HCT116 (cell line): Measurements from ENCODE around the gene SNAP47. TPM values are rescaled to one million over a fixed set of nuclear protein-coding genes. Genes with fewer than 3 reads are reported as not detected.

ENCODE experiments used
- ATAC-seq: fragments of 200-7000 bp; cut with Tn5 transposase; 2 replicates; pipeline ENCODE4 v1.9.1; 2020; ENCODE audit warnings: mild to moderate bottlenecking, moderate library complexity
- BruUV-seq: library from RNA; stranded (reverse); fragments of 400-500 nt; replicated peaks from 2 replicates; lab custom pipeline; 2021; lab: Mats Ljungman, UMichigan
- CTCF ChIA-PET: fragments of 300-600 bp; sonication (Branson Sonifier 250); formaldehyde crosslinking; loops from one replicate; lab custom pipeline; 2021; ENCODE audit warnings: antibody characterized with exemption; lab: Charles Lee
- POLR2A ChIA-PET: fragments of 300-600, 350-600 bp; sonication (Branson Sonifier 250); formaldehyde crosslinking; loops from one replicate; lab custom pipeline; 2021; ENCODE audit warnings: antibody characterized with exemption; lab: Charles Lee
- RAD21 ChIA-PET, 2 experiments: fragments of 300-600 bp; sonication (Branson Sonifier 250); formaldehyde crosslinking; loops; one replicate each; lab custom pipeline; 2023; ENCODE audit warnings: low total read pairs in 2 of 2; ENCODE audit not compliant: uncharacterized antibody in 2 of 2, unreplicated experiment in 2 of 2, low non-redundant PET in 1 of 2; lab: Charles Lee
- DNase-seq: peaks from one replicate; pipeline ENCODE4 v3.0.0-alpha.2; 2010; ENCODE audit warnings: low read depth, low spot score
- H2AFZ ChIP-seq: fragments of 200-600 bp; shearing (Covaris generic), sonication (generic); 2 replicates; pipeline ENCODE4 v1.6.1; 2017; ENCODE audit warnings: low read depth, mixed run types, mixed read lengths, antibody characterized with exemption, low read length; ENCODE audit not compliant: poor library complexity, severe bottlenecking
- H3K27ac ChIP-seq: 2 replicates; pipeline ENCODE4 v1.5.1; 2012; ENCODE audit warnings: low read depth, low read length
- H3K27me3 ChIP-seq: fragments of 200-600 bp; sonication (generic); 2 replicates; pipeline ENCODE4 v1.6.1; 2016; ENCODE audit warnings: mixed run types, low read length, mixed read lengths; ENCODE audit not compliant: insufficient read depth
- H3K36me3 ChIP-seq, 2 experiments: fragments of 200-500 bp in 1 of 2; fragments of 200-600 bp in 1 of 2; sonication (Bioruptor generic) in 1 of 2; sonication (generic) in 1 of 2; 2 replicates each; pipeline versions ENCODE4 v1.5.1 to v1.6.1; 2014 to 2016; ENCODE audit warnings: low read length in 2 of 2, inconsistent platforms in 1 of 2, mixed read lengths in 1 of 2, mixed run types in 1 of 2; ENCODE audit not compliant: insufficient read depth in 2 of 2, control insufficient read depth in 1 of 2
- H3K4me1 ChIP-seq, 2 experiments: fragments of 200-600 bp in 1 of 2; sonication (generic) in 1 of 2; 2 replicates each; pipeline versions ENCODE4 v1.5.1 to v1.6.1; 2012 to 2017; ENCODE audit warnings: low read length in 2 of 2, inconsistent platforms in 1 of 2, mild to moderate bottlenecking in 1 of 2, mixed read lengths in 1 of 2, mixed run types in 1 of 2, moderate library complexity in 1 of 2; ENCODE audit not compliant: insufficient read depth in 2 of 2, control insufficient read depth in 1 of 2
- H3K4me2 ChIP-seq: fragments of 200-600 bp; sonication (generic); 2 replicates; pipeline ENCODE4 v1.6.1; 2017; ENCODE audit warnings: mixed run types, low read length, mixed read lengths
- H3K4me3 ChIP-seq, 2 experiments: fragments of 200-600 bp in 1 of 2; sonication (generic) in 1 of 2; replicated peaks in 1 of 2; 2 replicates each; pipeline ENCODE4 v1.5.1; 2011 to 2016; ENCODE audit warnings: low read length in 2 of 2, control low read depth in 1 of 2, low read depth in 1 of 2, mild to moderate bottlenecking in 1 of 2, mixed read lengths in 1 of 2, mixed run types in 1 of 2
- H3K79me2 ChIP-seq: fragments of 200-600 bp; sonication (generic); 2 replicates; pipeline ENCODE4 v1.6.1; 2017; ENCODE audit warnings: mild to moderate bottlenecking, mixed run types, low read length, moderate library complexity, mixed read lengths; ENCODE audit not compliant: insufficient read depth
- H3K9ac ChIP-seq: fragments of 200-600 bp; sonication (generic); 2 replicates; pipeline ENCODE4 v1.6.1; 2016; ENCODE audit warnings: low read length, mixed read lengths
- H3K9me2 ChIP-seq: fragments of 200-600 bp; sonication (generic), shearing (Covaris generic); 2 replicates; pipeline ENCODE4 v1.6.1; 2017; ENCODE audit warnings: mixed run types, mild to moderate bottlenecking, moderate library complexity; ENCODE audit not compliant: insufficient read depth
- H3K9me3 ChIP-seq, 2 experiments: fragments of 200-500 bp in 1 of 2; fragments of 200-600 bp in 1 of 2; sonication (Bioruptor generic) in 1 of 2; sonication (generic) in 1 of 2; 2 replicates each; pipeline ENCODE4 v1.6.1; 2014 to 2017; ENCODE audit warnings: low read length in 2 of 2, mixed read lengths in 2 of 2, inconsistent platforms in 1 of 2, low read depth in 1 of 2, mild to moderate bottlenecking in 1 of 2, mixed run types in 1 of 2, moderate library complexity in 1 of 2; ENCODE audit not compliant: control insufficient read depth in 1 of 2, insufficient read depth in 1 of 2
- H4K20me1 ChIP-seq: fragments of 200-600 bp; sonication (generic), shearing (Covaris generic); 2 replicates; pipeline ENCODE4 v1.6.1; 2017; ENCODE audit warnings: mixed run types, mild to moderate bottlenecking, moderate library complexity; ENCODE audit not compliant: insufficient read depth
- ATF3 ChIP-seq: IDR thresholded peaks from 2 replicates; pipeline ENCODE4 v1.6.1; 2012
- CEBPB ChIP-seq: IDR thresholded peaks from 2 replicates; pipeline ENCODE4 v1.6.1; 2012; ENCODE audit warnings: low read depth
- EGR1 ChIP-seq: IDR thresholded peaks from 2 replicates; pipeline ENCODE4 v1.6.1; 2012; ENCODE audit warnings: low read depth
- EZH2 ChIP-seq: fragments of 200-600 bp; sonication (generic); IDR thresholded peaks from 2 replicates; pipeline ENCODE4 v1.6.1; 2017; ENCODE audit warnings: antibody characterized with exemption, mixed run types
- EZH2phosphoT487 ChIP-seq: fragments of 200-600 bp; IDR thresholded peaks from 2 replicates; pipeline ENCODE4 v1.6.1; 2018; ENCODE audit warnings: antibody characterized with exemption, borderline replicate concordance
- JUND ChIP-seq: IDR thresholded peaks from 2 replicates; pipeline ENCODE4 v1.6.1; 2012
- MAX ChIP-seq: IDR thresholded peaks from 2 replicates; pipeline ENCODE4 v1.6.1; 2012
- POLR2A ChIP-seq: IDR thresholded peaks from 2 replicates; pipeline ENCODE4 v1.7.0; 2011; ENCODE audit warnings: borderline replicate concordance; ENCODE audit not compliant: insufficient read depth, insufficient read length; ENCODE audit errors: extremely low read depth
- SP1 ChIP-seq: IDR thresholded peaks from 2 replicates; pipeline ENCODE4 v1.6.1; 2012; ENCODE audit warnings: low read depth
- TCF7L2 ChIP-seq: IDR thresholded peaks from 2 replicates; pipeline ENCODE4 v1.7.0; 2011; ENCODE audit warnings: borderline replicate concordance, inconsistent platforms; ENCODE audit not compliant: insufficient read depth, insufficient read length; ENCODE audit errors: extremely low read depth
- YY1 ChIP-seq: IDR thresholded peaks from 2 replicates; pipeline ENCODE4 v1.6.1; 2011; ENCODE audit warnings: low read length, low read depth, moderate library complexity, mild to moderate bottlenecking; ENCODE audit not compliant: insufficient replicate concordance; ENCODE audit errors: extremely low read depth
- ZFX ChIP-seq: fragments of 450-650 bp; IDR thresholded peaks from 2 replicates; pipeline ENCODE4 v1.6.1; 2017
- ZNF274 ChIP-seq: fragments of 200-500 bp; sonication (Bioruptor generic); IDR thresholded peaks from 2 replicates; pipeline ENCODE4 v1.6.1; 2014; ENCODE audit warnings: mild to moderate bottlenecking, low read depth, low read length, inconsistent platforms
- intact Hi-C: fragments of 100-400 bp; cut with micrococcal nuclease; formaldehyde crosslinking; loops from 2 replicates; pipeline ENCODE4 v1.10.0; 2022
- total RNA-seq: library from RNA; stranded (reverse); gene quantifications from one replicate; pipeline ENCODE4 v1.2.1, GENCODE V29; 2021; ENCODE audit not compliant: unreplicated experiment
- TF ChIP-seq, protein P1 (sequence below): IDR thresholded peaks from 2 replicates; pipeline ENCODE4 v1.6.1; 2011; ENCODE audit warnings: mild to moderate bottlenecking, low read length, moderate library complexity; ENCODE audit not compliant: insufficient replicate concordance; ENCODE audit errors: extremely low read depth
- TF ChIP-seq, protein P2 (sequence below), 3 experiments: fragments of 200-600 bp in 1 of 3; sonication (generic) in 1 of 3; IDR thresholded peaks in 2 of 3; conservative IDR thresholded peaks in 1 of 3; 2 replicates each; pipeline ENCODE4 v1.5.1; 2012 to 2017; ENCODE audit warnings: low read depth in 2 of 3, low read length in 2 of 3, antibody characterized with exemption in 1 of 3, borderline replicate concordance in 1 of 3, control low read depth in 1 of 3, mild to moderate bottlenecking in 1 of 3, mixed read lengths in 1 of 3, mixed run types in 1 of 3, moderate library complexity in 1 of 3; ENCODE audit not compliant: insufficient read depth in 1 of 3

SNAP47 gene
- total RNA-seq, 1 experiment from 2014 or later, result 37.9 TPM

DNA sequence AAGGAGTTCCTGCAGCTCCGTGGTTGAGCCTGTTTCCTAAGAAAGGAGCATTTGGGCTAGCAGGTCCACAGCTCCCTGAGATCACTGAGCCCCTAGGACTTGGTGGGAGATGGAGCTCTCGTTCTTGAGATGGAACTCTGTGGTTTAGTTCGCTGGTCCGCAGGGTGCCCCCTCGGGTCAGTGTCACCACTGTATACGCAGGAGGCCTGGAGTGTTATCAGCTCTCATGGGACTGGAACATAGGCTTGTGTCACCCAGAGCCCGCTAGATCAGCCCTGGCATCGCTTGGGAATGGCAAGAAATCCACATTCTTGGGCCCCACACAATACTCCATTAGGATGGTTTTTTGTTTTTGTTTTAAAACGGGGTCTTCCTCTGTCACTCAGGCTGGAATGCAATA lies 3.6 kb downstream of the SNAP47 start (continued):
- TF ChIP-seq ATF3 (no peak), EZH2phosphoT487 (no peak), ZFX (no peak)
- TF ChIP-seq, all 23 proteins: peak for 0

DNA sequence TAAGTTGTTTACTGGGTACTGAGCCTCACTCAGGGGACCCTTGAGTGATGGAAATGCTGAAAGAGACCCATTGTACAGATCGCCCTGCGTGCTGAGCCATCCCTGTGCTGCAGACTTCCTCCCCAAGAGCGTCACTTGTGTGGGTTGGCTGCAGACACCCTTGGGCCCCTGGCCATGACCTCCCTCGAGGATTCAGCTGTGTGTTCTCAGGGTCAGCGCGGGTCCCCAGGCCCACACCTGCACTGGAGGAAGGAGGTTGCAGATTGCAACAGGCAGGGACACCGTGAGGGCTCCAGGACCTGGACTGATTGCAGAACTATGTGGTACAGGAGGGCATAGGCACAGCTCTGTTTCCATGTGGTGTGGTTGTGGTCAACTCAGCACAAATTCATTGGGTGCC lies 4.4 kb downstream of the SNAP47 start:
- Histone ChIP-seq H3K4me2 (no peak overlapping the region), H3K9me3 (no peaks in the 10 kb centered on the region), H3K36me3 (no peaks in the 10 kb centered on the region; a peak in 1 of 4 replicates), H3K9ac (no peak overlapping the region), H3K9me2 (no peaks in the 10 kb centered on the region), H4K20me1 (no peaks in the 10 kb centered on the region), H3K27me3 (no peaks in the 10 kb centered on the region), H3K4me1 (peaks cover 8 to 9% of the 10 kb centered on the region in 2 experiments), H3K27ac (no peak overlapping the region), H3K4me3 (no peak overlapping the region), H3K79me2 (peaks cover 92% of the 10 kb centered on the region), H2AFZ (no peak overlapping the region)
- DNase-seq (no peak), ATAC-seq (no peak)
- TF ChIP-seq EZH2phosphoT487 (no peak), SP1 (no peak), EGR1 (no peak), ATF3 (no peak), TCF7L2 (no peak), CEBPB (no peak), MAX (no peak), JUND (no peak), ZNF274 (no peak), YY1 (no peak), ZFX (no peak), POLR2A (no peak), EZH2 (no peak)
- TF ChIP-seq, protein P1, sequence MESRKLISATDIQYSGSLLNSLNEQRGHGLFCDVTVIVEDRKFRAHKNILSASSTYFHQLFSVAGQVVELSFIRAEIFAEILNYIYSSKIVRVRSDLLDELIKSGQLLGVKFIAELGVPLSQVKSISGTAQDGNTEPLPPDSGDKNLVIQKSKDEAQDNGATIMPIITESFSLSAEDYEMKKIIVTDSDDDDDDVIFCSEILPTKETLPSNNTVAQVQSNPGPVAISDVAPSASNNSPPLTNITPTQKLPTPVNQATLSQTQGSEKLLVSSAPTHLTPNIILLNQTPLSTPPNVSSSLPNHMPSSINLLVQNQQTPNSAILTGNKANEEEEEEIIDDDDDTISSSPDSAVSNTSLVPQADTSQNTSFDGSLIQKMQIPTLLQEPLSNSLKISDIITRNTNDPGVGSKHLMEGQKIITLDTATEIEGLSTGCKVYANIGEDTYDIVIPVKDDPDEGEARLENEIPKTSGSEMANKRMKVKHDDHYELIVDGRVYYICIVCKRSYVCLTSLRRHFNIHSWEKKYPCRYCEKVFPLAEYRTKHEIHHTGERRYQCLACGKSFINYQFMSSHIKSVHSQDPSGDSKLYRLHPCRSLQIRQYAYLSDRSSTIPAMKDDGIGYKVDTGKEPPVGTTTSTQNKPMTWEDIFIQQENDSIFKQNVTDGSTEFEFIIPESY, result no peak
- TF ChIP-seq, protein P2, sequence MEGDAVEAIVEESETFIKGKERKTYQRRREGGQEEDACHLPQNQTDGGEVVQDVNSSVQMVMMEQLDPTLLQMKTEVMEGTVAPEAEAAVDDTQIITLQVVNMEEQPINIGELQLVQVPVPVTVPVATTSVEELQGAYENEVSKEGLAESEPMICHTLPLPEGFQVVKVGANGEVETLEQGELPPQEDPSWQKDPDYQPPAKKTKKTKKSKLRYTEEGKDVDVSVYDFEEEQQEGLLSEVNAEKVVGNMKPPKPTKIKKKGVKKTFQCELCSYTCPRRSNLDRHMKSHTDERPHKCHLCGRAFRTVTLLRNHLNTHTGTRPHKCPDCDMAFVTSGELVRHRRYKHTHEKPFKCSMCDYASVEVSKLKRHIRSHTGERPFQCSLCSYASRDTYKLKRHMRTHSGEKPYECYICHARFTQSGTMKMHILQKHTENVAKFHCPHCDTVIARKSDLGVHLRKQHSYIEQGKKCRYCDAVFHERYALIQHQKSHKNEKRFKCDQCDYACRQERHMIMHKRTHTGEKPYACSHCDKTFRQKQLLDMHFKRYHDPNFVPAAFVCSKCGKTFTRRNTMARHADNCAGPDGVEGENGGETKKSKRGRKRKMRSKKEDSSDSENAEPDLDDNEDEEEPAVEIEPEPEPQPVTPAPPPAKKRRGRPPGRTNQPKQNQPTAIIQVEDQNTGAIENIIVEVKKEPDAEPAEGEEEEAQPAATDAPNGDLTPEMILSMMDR (IDR thresholded peaks at IDR 0.05 in 2 of 3, conservative IDR thresholded peaks at IDR 0.05 in 1 of 3; ENCODE audit: borderline replicate concordance in 1 of 3, insufficient read depth in 1 of 3, low read depth in 2 of 3, low read length in 2 of 3), result no peak
- no TSS peak for BruUV-seq
- intact Hi-C loops, result no loop called here
- CTCF ChIA-PET, result no interaction called here
- RAD21 ChIA-PET, result no interaction called here
- POLR2A ChIA-PET, result no interaction called here
